HG02981 (cell line): Measurements from ENCODE around the gene TNFAIP8L3.

Experiments
- ATAC-seq: cut with Tn5 transposase; IDR thresholded peaks from one replicate; pipeline ENCODE4 v1.9.1; 2021; ENCODE audit warnings: mild to moderate bottlenecking, moderate library complexity; ENCODE audit not compliant: unreplicated experiment

TNFAIP8L3 gene

DNA sequence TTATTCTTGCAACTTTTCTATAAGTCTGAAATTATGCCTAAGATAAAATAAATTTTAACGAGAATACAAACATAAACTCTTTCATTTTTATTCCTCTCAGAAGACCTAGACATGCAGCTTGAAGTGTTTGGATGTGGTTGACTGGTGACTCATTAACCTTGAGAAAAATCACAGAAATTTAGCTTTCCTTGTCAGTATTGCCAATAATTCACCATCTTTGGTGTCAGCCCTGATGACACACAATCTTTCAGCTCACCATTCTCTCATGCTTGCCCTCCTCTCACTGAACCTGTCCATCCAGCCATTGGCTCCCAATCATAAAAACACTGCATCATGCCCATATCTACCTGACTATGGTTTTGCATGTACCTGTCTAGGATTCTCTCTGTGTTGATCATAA lies 22.6 kb upstream of the TNFAIP8L3 start:
- ATAC-seq = no peak

- ATAC-seq = no peak
These were observed 19.9 kb upstream of the TNFAIP8L3 start for GRCh38 chr15:51114437-51115119.

- no peak for ATAC-seq
These were observed 17.4 kb upstream of the TNFAIP8L3 start for GRCh38 chr15:51112078-51112477.

DNA sequence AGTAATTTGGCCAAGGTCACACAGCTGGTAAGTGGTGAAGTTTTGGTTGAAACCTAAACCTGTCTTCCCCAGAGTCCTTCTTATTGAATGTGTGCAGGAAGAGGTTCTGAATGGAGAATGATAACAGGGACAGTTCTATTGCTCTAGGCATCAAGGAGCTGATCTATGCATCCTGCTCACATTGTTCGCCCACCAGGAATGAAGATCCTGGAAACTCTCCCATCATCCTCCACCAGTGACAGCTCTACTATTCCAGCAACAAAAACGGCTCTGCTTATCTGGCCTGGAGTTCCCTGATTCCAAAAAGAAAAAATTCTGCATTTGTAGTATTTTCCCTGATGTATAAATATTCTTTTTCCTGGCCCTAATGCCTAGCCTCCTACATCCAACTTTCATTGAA lies 16.4 kb upstream of the TNFAIP8L3 start:
- no peak for ATAC-seq

DNA sequence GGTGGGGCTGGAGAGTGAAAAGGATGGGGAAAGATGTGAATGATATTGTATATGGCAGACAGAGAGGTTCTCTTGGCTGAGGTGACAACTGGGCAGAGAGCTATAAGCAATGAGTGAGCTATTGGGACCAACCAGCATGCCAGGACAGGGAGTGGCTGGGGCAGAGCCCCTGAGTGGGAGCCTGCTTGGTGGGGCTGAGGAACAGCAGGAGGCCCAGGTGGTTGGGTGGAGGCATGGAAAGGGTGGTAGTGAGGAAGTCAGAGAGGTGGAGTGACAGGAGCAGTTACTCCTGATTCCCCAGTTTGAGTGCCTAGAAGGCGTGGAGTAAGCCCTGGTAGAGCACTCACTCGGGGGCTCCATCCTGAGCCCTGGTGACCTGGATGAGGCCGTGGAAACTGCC lies 15.5 kb upstream of the TNFAIP8L3 start:
- ATAC-seq = no peak

DNA sequence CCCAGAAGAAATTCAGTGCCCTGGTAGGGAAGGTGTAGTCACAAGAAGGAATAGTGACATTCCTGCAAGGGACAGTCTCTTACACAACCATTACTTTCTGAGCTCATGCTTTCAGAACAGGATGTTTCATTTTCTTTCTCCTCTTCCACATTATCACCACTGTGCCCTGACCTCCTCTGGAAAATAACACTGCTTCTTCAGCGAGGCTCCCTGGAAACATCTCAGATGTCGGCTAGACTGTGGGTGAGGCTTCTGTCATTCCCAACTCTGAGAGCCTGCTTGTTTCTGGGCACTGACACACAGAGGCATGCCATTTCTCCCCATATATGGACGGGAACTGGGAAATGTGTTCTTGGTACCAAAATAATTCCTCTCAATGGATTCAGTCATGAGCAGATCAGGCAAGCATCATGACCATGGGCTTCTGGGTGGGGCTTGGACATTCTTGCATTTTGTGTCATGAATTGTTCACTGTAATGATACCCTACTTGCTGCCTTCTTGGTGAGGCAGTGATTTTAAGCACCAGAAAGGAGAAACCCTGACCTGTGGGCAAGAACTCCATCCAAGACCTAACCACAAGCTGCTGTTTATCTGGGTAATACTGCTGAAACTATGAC lies 14.3 kb upstream of the TNFAIP8L3 start:
- no peak for ATAC-seq

DNA sequence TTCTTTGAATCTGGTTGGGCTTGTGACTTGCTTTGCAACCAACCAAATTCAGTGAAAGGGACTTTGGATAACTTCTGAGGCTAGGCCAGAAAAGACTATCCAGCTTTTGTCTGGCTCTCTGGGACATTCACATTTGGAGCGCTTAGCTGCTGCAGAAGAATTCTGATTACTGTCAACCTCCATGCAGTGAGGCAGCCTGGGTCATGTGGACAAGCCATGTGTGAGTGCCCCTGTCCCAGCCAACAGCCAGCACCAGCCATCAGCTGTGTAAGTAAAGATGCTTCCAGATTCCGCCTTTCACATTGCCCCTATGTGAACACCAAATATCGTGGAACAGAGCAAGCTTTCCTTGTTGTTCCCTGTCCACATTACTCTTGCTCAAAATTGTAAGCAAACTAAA lies 12.9 kb upstream of the TNFAIP8L3 start:
- ATAC-seq = no peak

DNA sequence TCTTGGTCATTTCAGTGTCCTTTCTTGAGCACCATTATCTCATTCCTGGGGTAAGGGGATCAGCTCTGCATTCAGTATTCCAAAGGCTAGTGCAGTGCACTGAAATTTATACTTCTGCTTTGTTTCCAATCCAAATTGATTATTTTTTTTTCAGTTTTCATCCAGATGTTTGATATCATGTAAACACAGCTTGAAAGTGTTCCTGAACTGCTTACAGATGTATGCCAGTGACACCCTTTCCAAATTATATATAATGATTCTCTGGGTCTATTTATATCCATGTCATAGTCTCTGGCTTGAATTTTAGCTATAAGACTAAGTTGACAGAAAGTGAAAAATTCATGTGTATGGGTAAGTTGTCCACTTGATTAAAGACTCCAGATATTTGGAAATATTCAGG lies 11.8 kb upstream of the TNFAIP8L3 start:
- ATAC-seq = no peak

- ATAC-seq = no peak
These were observed 10.8 kb upstream of the TNFAIP8L3 start for GRCh38 chr15:51105430-51106016.

DNA sequence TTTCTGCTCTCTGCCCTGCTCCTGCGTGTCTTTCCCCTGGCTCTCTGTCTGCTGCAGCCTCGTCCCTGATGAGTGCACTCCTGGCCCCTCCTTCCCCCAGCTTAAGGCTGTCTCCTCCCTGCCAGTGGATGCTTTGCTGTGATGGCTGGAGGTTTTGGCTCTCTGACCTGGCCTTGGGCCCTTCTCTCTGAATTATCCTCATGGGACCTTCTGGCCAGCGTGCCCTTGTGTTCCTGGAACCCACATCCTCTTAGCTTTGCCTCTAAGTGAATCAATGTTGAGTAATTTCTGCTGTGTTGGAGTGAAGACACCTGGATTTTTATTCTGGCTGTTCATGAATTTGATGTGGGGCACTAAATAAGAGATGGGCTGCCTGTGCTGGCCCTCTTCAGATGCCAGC lies 9.8 kb upstream of the TNFAIP8L3 start:
- ATAC-seq = no peak

GRCh38 chr15:51103330-51103729 lies 8.6 kb upstream of the TNFAIP8L3 start:
- ATAC-seq = no peak

- ATAC-seq = no peak
These were observed 6.2 kb upstream of the TNFAIP8L3 start for GRCh38 chr15:51100785-51101489.

DNA sequence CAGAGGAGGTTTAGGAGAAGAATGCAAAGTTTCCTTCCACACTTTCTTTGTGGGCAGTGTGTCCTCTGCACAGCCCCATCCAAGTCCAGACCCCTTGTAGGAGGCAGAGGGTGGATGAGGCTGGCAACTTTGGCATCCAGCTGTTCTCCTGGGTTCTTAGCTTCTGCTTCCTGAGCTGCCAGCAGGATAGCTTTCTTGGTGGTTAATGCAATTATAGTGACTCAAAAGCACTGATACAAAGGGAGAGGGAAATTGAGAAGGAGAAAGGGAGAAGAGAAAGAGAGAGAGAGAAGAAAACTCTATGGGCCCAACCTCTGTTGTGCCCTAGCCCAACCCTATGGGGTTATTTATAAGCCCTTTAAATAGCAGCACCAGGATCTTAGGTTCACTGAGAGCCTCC lies 4.5 kb upstream of the TNFAIP8L3 start:
- ATAC-seq = no peak

GRCh38 chr15:51098331-51098619 lies 3.6 kb upstream of the TNFAIP8L3 start:
- no peak for ATAC-seq

DNA sequence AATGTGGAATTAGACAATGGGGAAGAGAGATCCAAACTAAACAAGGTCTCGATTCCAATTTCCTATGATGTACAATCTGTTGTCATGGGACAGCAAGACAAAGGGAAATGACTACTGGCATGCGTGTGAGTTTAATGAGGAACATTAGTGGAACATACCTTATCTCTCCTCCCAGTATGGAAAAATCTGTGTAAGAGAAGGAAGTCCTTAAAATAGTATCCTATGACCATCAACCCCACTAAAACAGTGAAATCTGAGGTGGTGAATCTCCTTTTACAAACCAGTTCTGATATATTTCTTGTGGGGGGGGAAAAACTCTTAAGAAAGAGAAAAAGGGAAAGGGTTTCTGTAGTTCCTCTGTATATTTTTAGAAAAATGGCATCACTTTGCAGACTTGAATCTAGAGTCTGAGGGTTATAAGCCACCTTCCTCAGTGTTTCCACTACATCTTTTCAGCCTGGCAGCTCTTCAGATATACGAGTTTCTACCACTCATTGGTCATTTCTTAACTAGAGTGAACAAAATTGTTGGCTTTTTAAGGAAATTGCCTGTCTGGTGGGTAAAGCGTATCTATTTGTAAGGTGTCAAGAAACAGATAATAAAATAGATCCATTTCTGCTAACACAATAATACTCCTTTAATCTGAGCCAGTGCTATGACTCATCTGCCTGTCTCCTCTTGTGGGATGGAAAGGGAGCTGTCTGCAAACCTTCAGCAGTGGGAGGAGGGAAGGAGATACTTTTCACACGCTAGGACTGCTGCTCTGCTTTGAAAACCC lies 3.0 kb upstream of the TNFAIP8L3 start:
- ATAC-seq = no peak

DNA sequence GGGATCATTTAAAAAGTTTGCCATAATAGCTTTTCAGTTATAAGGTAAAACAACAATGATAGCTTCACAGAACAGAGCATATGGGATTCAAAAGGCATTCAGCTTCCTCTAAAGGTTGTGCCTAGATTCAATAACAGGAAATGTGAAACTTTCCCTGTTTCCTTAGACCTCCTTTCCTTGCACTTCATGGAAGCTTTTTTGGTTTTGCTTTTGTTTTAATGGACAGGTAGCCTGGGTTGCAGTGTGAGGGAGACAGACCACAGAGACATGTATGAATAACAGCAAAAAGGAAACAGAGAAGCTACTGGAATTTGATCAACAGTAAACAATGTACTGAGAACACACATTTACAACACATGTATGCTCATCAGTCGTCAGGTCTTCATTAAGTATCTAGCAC lies 2.3 kb upstream of the TNFAIP8L3 start:
- ATAC-seq = no peak

DNA sequence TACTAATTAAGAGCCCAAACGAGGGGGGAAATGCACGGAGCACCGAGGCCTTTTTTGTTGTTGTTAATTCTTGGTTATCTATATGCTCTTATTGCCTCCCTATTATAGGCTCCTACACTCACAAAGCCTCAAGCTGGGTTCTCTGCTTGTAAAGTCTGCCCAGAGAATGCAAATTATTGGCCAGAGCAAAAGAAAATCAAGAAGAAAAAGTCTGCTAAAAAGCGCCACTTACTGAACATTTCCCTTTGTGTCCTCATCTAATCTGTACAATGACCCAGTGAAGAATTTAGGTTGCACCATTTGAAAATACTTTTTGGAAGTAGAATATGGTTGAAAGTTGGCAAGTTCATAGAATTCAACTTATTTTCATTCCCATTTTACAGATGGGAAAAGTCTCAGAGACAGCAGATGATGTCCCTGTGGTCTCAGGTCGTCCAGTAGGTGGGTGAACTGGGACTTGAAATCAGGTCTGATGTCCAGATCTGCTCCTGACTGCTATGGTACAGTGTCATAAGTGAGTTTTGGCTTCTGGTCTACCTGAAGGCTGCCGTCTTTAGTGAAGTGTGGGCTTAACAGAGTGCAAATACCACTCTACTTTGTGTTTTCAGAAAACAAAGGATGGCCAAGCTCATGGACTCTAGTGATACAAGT lies 1.1 kb upstream of the TNFAIP8L3 start:
- no peak for ATAC-seq

GRCh38 chr15:51093839-51094605 lies 684 bp downstream of the TNFAIP8L3 start:
- ATAC-seq = no peak

- no peak for ATAC-seq
These were observed 1.2 kb downstream of the TNFAIP8L3 start for GRCh38 chr15:51093488-51093838.

DNA sequence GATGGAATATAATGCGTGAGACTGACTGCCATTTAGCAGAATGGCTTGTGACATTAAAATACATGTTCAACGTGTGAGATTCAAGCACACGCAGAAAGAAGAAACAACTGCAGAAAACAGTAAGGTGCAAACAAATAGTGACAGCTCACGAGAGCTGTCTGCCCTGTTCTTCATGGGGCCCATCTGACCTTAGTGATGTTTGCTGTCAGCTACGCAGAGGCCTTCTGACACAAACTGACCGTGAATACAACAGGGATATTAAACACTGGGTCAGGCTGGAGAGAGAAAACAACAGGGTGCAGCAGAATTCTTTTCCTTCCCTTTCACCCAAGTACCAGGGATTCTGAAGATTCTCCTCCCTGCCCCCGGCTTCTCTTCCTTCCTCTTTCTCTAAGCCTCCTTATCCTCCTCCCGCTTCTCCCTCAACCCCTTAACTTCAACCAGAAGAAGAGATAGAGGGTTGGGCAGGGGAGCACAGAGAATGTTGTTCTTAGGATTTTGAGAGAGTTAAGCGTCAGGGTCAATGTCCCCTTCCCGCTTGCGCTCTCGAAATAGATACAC lies 2.1 kb downstream of the TNFAIP8L3 start:
- no peak for ATAC-seq
